Measurements from ENCODE around the gene GRK6. TPM values are rescaled to one million over a fixed set of nuclear protein-coding genes. Genes with fewer than 3 reads are reported as not detected.
A peak's percentile ranks its signal among the peaks of the same experiment; 100 is the strongest.

Gene GRK6
- total and polyA plus RNA-seq, 9 of the 15 experiments (the other 6 are each of a cell fraction or from before 2014, with no cell fraction given), result 0.63 to 122 (median 44.5) TPM

- peak; percentile 43 for TF ChIP-seq RREB1 (CRISPR knock-in tag; IDR thresholded peaks at IDR 0.05)
- TF ChIP-seq JUNB (CRISPR knock-in tag; conservative IDR thresholded peaks at IDR 0.05), result no peak
- TF ChIP-seq CEBPZ (IDR thresholded peaks at IDR 0.05; ENCODE audit: borderline replicate concordance, low read depth, low read length), result no peak
- peak; percentile 36; the same call in 1 of the 2 replicates for TF ChIP-seq E2F1 (CRISPR knock-in tag; IDR thresholded peaks at IDR 0.05)
- TF ChIP-seq TAF9B (IDR thresholded peaks at IDR 0.05; ENCODE audit: partially characterized antibody), result no peak
- TF ChIP-seq PCBP1 (IDR thresholded peaks at IDR 0.05; ENCODE audit: low read depth, low read length, poor library complexity, severe bottlenecking), result peak; percentile 84
- TF ChIP-seq TBP (optimal IDR thresholded peaks at IDR 0.05; ENCODE audit: low read depth, low read length), result peak; percentile 59
- 0 out of 2 replicates have a peak, but pooled peaks have one; percentile 28 for TF ChIP-seq BRD4 (IDR thresholded peaks at IDR 0.05)
- TF ChIP-seq CBX5 (IDR thresholded peaks at IDR 0.05; ENCODE audit: borderline replicate concordance, low read depth), result peak; percentile 16; the same call in 1 of the 2 replicates
Measured at GRCh38 chr5:177403792-177404640, 22.5 kb upstream of the GRK6 start (continued).

Data from K562 (cell line).